ENCODE measurements around the gene COMT.

The COMT gene

GRCh38 chr22:19984851-19985811, 43.6 kb downstream of the COMT start:
- no peak for DNase-seq

DNA sequence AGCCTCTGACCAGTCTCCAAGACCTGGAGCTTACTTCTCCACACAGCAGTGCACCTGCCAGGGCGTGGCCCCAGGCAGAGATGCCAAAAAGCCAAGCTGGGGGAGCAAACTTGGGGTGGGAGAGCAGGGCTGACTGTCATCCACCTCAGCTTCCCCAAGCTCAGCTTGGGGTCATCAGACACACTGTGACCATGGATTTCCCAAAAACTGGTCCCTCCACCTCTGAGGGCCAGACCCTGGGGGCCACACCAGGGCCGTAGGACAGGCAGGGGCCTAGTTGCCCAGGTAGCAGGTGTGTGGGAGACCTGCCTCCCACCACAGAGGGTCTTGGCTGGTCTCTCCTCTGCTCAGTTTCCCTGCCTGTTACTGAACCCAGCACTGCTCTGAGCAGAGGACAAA, 44.4 kb downstream of the COMT start:
- DNase-seq: no peak

DNA sequence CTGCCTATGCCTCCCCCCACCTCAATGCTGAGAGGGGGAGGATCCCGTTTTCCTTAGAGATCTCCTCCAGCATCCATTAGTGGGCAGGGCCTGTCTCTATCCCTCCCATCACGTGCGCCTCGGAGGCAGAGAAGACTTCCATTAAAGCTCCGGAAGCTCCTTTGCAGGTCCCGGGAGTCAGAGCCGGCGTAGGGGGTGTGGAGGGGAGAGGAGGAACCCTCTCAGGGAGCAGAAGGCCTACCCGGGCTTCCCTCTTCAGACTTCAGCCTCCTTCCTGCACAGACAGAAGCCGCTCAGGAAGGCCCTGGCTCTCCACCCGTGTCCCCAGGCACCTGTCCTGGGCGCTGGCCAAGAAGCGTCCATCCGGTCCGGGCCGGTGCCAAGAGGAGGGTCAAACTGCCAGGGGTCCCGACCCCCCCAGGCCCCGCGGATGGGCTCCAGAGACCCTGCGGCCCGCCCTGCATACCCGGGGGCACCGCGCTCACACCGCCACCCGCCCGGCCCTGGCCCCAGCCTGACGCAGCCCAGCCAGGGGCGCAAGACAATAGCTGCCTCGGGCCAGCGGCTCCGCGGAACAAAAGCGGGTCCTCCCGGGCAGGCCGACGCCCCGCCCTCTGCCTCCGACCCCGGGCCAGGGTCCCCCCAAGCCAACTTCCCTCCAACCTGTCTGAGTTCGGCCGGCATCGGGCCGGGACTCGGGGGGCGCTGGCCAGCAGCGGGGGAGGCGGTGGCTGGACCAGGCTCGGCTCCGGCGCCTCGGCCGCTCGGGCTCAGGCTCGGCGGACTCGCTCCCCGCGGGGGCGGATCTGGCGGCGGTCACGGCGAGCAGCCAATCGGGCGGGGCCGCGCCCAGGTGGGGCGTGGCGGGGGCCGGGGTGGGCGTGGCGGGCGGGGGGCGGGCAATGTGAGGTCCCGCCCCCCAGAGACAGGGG, 45.1 kb downstream of the COMT start:
- DNase-seq: peak; percentile 89

DNA sequence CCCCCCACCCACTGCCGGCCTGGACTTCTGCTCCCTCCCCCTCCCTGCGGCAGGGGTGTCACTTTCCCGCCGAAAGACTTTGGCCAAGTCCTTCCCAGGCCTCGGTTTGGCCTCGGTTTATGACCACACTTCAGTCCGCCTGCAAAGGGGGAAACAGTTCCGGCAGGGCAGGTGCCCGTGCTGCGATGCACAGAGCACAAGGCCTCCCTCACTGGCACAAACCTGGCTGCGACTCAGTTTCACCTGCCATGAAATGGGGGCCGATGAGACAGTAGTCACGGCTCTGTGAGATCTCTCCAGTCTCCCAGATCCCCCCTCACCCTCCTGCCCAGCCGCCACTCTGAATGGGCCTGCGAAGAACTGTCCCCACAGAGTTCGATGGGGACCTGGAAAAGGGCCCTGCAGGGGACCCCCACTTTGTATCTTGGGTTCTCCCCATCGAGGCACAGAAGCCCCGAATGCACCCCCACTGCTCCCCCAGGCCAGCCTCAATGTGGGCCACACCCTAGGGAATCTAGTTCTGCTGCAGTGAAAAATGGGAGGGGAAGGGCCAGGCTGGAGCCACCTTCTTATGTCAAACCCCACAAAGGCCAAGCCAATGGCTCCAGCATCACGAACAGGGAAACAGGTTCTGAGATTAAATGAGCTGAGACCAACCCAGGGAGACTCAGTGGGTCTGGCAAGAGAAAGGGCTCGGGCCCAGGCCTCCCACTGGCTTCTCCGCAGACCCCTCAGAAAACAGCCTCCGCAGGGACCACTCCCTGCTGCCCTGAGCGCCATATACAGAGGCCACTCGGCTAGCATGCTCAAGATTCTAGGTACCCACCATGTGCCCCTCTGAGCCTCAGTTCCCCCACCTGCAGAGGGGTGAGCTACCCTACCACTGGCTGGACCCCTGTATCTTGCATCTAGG, 46.1 kb downstream of the COMT start:
- DNase-seq: no peak

- no peak for DNase-seq
Measured at GRCh38 chr22:19988331-19988808, 46.8 kb downstream of the COMT start.

DNA sequence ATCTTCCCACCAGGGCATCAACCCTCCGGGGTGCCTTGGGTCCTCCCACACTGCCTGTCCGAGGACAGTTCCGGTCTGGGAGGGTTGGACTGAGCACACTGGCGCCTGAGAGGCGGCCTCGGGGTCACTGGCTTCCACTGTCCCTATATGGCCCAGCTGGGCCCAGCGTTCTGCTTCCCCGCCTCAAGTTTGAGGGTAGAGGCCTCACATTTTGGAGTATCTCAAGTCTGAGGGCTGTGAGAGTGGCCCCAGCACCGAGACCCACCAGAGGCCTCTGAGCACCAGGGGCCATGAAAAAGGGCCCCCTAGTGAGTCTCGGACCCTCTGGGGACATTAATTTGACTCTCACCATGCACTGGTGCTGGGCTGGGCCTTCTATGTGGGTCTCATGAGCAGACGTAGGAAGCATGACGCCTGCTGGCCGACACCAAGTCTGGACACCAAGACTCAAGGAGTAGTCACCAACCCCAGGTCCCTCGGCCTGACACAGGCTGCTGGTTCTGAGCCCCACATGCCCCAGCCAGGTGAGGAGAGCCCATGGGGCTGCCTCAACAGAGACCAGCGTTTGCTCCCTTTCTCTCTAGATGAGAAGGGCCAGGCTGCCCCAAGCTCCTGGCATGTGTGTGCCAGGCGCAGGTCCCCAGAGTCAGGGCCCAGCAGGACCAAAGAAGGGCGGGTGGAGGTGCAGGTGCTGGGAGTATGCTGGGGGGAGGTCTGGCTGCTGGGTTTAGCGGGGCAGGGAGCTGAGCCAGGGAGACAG, 47.6 kb downstream of the COMT start:
- DNase-seq: no peak

DNA sequence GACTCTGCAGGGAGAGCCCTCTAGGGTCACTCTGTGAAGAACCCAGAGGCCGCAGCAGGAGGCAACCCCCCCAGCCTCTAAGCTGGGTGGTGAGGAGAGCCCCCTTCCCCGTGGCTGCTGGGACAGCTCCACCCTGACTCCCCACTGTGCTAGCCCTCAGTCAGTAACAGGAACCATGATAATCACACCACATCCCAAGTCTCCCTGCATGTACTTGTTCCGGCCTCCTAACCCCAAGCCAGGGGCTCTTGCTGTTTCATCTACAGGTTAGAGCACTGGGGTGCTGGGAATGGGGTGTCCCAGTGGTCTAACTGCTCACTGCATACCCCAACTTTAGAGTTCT, 48.1 kb downstream of the COMT start:
- no peak for DNase-seq

GRCh38 chr22:19990188-19990587, 48.6 kb downstream of the COMT start:
- no peak for DNase-seq

- no peak for DNase-seq
Measured at GRCh38 chr22:19990609-19991394, 49.2 kb downstream of the COMT start.

- no peak for DNase-seq
Measured at GRCh38 chr22:19991395-19991644, 49.7 kb downstream of the COMT start.

DNA sequence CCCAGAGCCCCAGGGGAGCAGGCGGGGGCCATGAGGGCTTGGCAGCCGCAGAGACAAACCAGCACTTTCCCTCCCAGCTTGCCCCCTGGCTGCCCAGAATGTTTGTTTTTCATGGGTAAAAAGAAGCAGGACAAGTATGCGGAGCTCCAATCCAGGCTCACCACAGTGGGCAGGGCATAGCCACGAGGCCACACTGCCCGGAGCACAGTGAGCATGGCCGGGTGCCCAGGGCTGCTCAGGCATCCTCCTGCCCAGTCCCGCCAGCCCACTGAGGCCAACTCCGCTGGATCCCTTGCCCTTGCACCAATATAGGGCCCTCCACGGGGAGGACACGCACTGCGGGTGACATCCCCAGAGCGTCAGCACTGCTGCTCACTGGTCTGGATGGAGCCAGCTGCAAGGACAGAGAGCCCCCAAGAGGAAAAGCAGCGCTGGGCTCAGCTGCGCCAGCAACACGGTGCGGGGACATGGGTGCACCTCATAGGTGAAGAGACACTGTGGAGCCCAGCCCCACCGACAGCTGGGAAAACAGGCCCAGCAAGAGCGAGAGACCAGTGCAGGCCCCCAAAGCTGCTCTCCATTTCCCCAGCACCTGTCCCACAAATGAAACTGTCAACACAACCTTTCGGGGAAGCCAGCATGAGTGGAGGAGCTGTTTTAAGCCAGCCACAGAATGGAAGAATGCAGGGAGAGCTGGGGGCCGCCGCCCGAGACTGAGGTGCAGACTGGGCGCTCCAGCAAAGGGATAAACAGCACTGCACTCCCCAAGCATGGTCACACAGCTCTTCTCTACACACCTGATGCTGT, 50.3 kb downstream of the COMT start:
- no peak for DNase-seq

DNA sequence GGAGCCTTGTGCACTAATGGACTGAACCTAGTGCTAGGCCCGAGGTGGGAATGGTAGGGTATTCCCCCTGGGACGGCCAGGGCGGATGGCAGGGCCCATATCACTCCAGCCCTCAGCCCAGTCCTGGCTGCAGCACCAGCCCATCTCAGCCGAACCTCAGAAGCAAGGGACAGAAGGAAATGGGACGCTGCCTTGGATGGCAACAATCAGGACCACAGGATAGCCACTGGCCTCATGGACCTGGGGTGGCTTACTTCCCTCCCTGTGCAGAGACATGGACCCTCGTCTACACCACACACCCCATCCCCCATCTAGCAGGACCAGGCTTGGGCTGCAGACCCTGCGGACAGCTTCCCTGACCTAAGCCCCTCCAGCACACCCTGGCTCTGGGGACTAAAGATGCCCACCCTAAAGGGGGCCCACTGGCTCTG, 50.9 kb downstream of the COMT start:
- no peak for DNase-seq

DNA sequence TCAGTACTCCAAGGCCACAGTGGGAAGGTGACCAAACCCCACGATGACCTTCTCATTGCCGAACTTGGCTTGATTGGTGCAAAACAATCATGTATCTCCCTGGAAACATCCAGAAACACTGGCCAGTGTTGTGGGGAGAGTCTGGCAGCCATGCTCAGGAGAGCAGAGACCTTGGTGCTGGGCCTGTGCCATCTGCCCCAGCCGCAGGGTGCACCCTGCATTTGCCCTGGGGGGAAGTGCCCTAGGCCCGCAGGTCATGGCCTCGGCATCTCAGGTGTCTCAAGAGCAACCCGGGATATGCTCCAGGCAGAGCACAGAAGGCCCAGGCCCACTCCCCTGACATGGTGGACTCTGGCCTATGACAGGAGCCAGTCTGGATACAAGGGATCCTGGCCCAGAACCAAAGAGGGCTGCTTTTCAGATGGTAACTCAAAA, 51.4 kb downstream of the COMT start:
- DNase-seq: no peak

DNA sequence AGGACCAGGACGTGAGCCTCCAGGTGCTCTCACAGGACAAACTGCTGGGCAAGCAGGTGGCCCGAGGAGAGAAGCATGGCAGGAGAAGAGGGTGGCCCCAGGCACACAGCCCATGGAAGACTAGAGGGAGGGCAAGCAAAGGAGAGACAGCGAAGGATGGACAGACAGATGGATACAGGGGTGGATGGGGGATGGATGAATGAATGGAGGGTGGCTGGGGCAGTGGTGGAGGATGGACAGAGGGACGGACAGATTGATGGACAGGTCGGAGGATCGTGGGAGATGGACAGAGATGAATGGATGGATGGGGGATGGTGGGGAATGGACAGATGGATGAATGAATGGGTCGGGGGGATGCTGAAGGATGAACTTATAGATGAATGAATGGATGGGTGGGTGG, 52.4 kb downstream of the COMT start:
- no peak for DNase-seq

- DNase-seq: no peak
Measured at GRCh38 chr22:19994851-19995610, 53.5 kb downstream of the COMT start.

GRCh38 chr22:19995611-19996339, 54.2 kb downstream of the COMT start:
- no peak for DNase-seq

- DNase-seq: no peak
Measured at GRCh38 chr22:19996694-19997384, 55.3 kb downstream of the COMT start.
